Smooth muscle cell (in vitro differentiated cells): Measurements from ENCODE around the gene BRCC3. TPM values are rescaled to one million over a fixed set of nuclear protein-coding genes. Genes with fewer than 3 reads are reported as not detected.

Source experiments
- DNase-seq: peaks from one replicate; lab custom pipeline; 2025; ENCODE audit not compliant: unreplicated experiment; lab: John Stamatoyannopoulos, UW
- H2AFZ ChIP-seq: fragments of 200-600 bp; sonication (generic); 2 replicates; pipeline ENCODE4 v1.6.0; 2016; ENCODE audit warnings: antibody characterized with exemption, low read depth, mild to moderate bottlenecking
- H3F3A ChIP-seq: fragments of 200-600 bp; sonication (generic); 2 replicates; pipeline ENCODE4 v1.6.0; 2017; ENCODE audit warnings: antibody characterized with exemption, low read depth
- H3K27ac ChIP-seq: fragments of 200-600 bp; sonication (generic); 2 replicates; pipeline ENCODE4 v1.5.1; 2016; ENCODE audit warnings: low read depth, mild to moderate bottlenecking
- H3K27me3 ChIP-seq: fragments of 200-600 bp; sonication (generic); 2 replicates; pipeline ENCODE4 v1.6.1; 2016; ENCODE audit warnings: low read depth, mild to moderate bottlenecking
- H3K36me3 ChIP-seq: fragments of 200-600 bp; sonication (generic); 2 replicates; pipeline ENCODE4 v1.5.1; 2016; ENCODE audit warnings: low read depth
- H3K4me1 ChIP-seq: fragments of 200-600 bp; sonication (generic); 2 replicates; pipeline ENCODE4 v1.5.1; 2016; ENCODE audit warnings: low read depth
- H3K4me2 ChIP-seq: fragments of 200-600 bp; sonication (generic); 2 replicates; pipeline ENCODE4 v1.6.0; 2016; ENCODE audit warnings: mild to moderate bottlenecking
- H3K4me3 ChIP-seq: fragments of 200-600 bp; sonication (generic); 2 replicates; pipeline ENCODE4 v1.5.1; 2016; ENCODE audit warnings: mild to moderate bottlenecking
- H3K79me2 ChIP-seq: fragments of 200-600 bp; sonication (generic); 2 replicates; pipeline ENCODE4 v1.6.0; 2016; ENCODE audit warnings: low read depth, mild to moderate bottlenecking
- H3K9ac ChIP-seq: fragments of 200-600 bp; sonication (generic); 2 replicates; pipeline ENCODE4 v1.6.0; 2016; ENCODE audit warnings: low read depth
- H3K9me3 ChIP-seq: fragments of 200-600 bp; sonication (generic); replicated peaks from 2 replicates; pipeline ENCODE4 v1.5.1; 2016; ENCODE audit warnings: low read depth
- H4K20me1 ChIP-seq: fragments of 200-600 bp; sonication (generic); 2 replicates; pipeline ENCODE4 v1.6.0; 2016; ENCODE audit warnings: low read depth
- WGBS: methylation state at CpG from one replicate; pipeline ENCODE4 v1.1.7; 2016; ENCODE audit warnings: low lambda C conversion rate; 5-methylcytosine and 5-hydroxymethylcytosine counted together
- polyA plus RNA-seq: library from polyadenylated mRNA; unstranded; fragments of >200 nt; fragmentation: Nextera tagmentation; extraction: Ambion mirVana; gene quantifications from 2 replicates; pipeline ENCODE4 v1.2.1, GENCODE V29; 2016
- total RNA-seq: library from RNA; depleted of rRNA; stranded (reverse); fragments of >200 nt; gene quantifications from 2 replicates; pipeline ENCODE4 v1.2.3, GENCODE V29; 2014
- TF ChIP-seq, protein P1 (sequence below): fragments of 200-600 bp; sonication (generic); IDR thresholded peaks from 2 replicates; pipeline ENCODE4 v1.5.1; 2017; ENCODE audit warnings: borderline replicate concordance, mild to moderate bottlenecking, antibody characterized with exemption; ENCODE audit not compliant: insufficient read depth, poor library complexity, severe bottlenecking

Gene BRCC3
- total and polyA plus RNA-seq, 2 experiments from 2014 or later = 10.6 to 13.4 TPM

DNA sequence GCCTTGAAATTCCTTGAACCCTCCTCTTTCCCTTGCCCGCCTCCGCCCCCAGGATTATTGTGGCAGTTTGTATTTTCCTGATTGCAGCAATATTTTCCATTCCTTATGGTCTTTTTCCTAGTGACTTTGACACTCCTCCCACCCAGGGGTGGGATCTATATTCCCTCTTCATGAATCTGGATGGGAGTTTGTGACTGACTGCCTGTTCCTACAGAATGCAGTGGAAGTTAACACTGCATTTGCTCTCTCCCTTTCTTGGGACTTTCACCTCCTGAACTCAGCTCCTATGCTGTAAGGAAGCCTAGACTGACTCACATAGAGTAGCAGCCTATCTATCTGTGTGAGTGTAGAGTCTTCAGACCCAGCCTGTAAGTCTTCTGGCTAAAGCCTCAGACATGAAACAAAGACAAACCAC is 42.4 kb upstream of the BRCC3 start:
- 54% methylated on average over 2 of the region's 2 CpGs for WGBS
- H2AFZ ChIP-seq = no peak overlapping the region
- H3K4me2 ChIP-seq = peak overlapping the region; percentile 90
- H3F3A ChIP-seq = peaks cover 3% of the 10 kb centered on the region
- no peak overlapping the region for H3K9ac ChIP-seq
- H3K4me1 ChIP-seq = no peaks in the 10 kb centered on the region
- no peaks in the 10 kb centered on the region for H3K36me3 ChIP-seq
- no peaks in the 10 kb centered on the region for H4K20me1 ChIP-seq
- H3K27me3 ChIP-seq = no peaks in the 10 kb centered on the region
- no peak for DNase-seq
- H3K4me3 ChIP-seq = no peak overlapping the region
- no peaks in the 10 kb centered on the region for H3K9me3 ChIP-seq
- H3K27ac ChIP-seq = peak overlapping the region; percentile 99
- peaks cover 14% of the 10 kb centered on the region for H3K79me2 ChIP-seq
- TF ChIP-seq, protein P1, sequence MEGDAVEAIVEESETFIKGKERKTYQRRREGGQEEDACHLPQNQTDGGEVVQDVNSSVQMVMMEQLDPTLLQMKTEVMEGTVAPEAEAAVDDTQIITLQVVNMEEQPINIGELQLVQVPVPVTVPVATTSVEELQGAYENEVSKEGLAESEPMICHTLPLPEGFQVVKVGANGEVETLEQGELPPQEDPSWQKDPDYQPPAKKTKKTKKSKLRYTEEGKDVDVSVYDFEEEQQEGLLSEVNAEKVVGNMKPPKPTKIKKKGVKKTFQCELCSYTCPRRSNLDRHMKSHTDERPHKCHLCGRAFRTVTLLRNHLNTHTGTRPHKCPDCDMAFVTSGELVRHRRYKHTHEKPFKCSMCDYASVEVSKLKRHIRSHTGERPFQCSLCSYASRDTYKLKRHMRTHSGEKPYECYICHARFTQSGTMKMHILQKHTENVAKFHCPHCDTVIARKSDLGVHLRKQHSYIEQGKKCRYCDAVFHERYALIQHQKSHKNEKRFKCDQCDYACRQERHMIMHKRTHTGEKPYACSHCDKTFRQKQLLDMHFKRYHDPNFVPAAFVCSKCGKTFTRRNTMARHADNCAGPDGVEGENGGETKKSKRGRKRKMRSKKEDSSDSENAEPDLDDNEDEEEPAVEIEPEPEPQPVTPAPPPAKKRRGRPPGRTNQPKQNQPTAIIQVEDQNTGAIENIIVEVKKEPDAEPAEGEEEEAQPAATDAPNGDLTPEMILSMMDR = no peak

DNA sequence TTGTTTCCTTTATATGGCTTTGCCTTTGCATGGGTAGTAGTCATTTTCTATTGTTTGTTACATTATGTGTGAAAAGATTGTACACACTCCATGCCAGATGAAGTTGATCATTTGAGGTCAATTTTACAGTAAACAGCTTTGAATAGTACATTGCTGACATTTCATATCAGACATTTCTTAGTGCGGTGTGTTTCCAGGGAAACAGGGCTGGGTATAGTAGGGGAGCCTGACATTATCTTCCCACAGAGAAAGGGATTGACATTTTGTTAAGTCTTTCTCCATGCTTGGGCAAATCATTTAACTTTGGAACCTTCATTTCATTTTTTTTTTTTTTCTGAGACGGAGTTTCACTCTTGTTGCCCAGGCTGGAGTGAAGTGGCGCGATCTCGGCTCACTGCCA is 39.7 kb upstream of the BRCC3 start:
- H3K4me2 ChIP-seq = no peak overlapping the region
- H3K9me3 ChIP-seq = peaks cover 5% of the 10 kb centered on the region
- no peak overlapping the region for H2AFZ ChIP-seq
- H3K27ac ChIP-seq = no peak overlapping the region
- peaks cover 24% of the 10 kb centered on the region for H3K79me2 ChIP-seq
- peaks cover 5% of the 10 kb centered on the region for H3K36me3 ChIP-seq
- H3K9ac ChIP-seq = no peak overlapping the region
- no peaks in the 10 kb centered on the region for H4K20me1 ChIP-seq
- TF ChIP-seq, protein P1 = no peak
- WGBS = 91% methylated on average over 5 of the region's 5 CpGs
- H3F3A ChIP-seq = peaks cover 3% of the 10 kb centered on the region
- H3K27me3 ChIP-seq = no peaks in the 10 kb centered on the region
- no peak for DNase-seq
- no peak overlapping the region for H3K4me3 ChIP-seq
- H3K4me1 ChIP-seq = no peaks in the 10 kb centered on the region

DNA sequence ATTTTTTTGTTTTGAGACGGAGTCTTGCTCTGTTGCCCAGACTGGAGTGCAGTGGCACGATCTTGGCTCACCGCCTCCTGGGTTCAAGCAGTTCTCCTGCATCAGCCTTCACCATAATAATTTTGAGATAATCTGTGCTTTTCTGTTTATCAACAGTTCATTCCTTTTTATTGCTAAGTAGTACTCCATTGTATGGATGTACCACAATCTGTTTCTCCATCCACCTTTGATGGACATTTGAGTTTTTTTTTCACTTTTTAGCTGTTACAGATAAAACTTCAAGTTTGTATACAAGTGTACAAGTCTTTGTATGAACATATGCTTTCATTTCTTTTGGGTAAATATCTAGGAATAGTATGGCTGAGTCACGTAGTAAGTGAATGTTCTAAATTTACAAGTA is 35.6 kb upstream of the BRCC3 start:
- Histone ChIP-seq H3K4me3 (no peak overlapping the region), H3F3A (no peaks in the 10 kb centered on the region), H2AFZ (no peak overlapping the region), H3K27ac (no peak overlapping the region), H3K9me3 (peaks cover 5% of the 10 kb centered on the region), H3K36me3 (peaks cover 8% of the 10 kb centered on the region), H3K27me3 (no peaks in the 10 kb centered on the region), H3K9ac (no peak overlapping the region), H4K20me1 (no peaks in the 10 kb centered on the region), H3K4me2 (no peak overlapping the region), H3K4me1 (no peaks in the 10 kb centered on the region), H3K79me2 (peaks cover 21% of the 10 kb centered on the region)
- DNase-seq = no peak
- TF ChIP-seq, protein P1 = no peak
- 80% methylated on average over 4 of the region's 4 CpGs for WGBS

DNA sequence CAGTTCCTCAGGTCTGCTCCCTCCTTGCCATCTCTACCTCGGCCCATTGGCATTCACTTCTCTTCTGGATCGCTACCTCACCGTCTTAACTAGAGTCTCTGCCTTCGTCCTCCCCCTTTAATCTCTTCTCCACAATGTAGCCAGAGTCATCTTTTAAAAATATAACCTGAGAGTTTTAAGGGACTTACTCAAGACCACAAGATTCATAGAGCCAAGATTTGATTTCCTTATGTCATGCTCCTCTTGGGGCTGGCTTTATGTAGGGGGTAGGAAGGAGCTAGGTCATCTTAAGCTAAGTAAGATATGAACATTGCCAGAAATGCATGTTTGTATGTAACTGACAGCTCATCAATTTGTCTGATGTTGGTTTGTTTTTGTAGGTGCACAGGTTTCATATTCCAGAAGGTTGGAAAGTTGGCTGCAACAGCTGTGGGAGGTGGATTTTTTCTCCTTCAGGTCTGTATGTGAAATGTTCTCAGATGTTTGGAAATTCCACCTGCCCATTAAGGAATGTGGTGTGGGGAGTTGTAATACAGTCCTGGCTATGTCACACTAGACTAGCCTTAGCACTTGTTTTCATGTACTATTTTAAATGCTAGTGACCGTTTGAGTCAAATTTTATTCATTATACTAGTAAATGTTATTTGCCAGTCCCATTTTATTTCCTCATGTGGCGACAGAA is 25.0 kb upstream of the BRCC3 start:
- Histone ChIP-seq H3K27ac (no peak overlapping the region), H3K79me2 (peaks cover 4% of the 10 kb centered on the region), H3F3A (no peaks in the 10 kb centered on the region), H4K20me1 (no peaks in the 10 kb centered on the region), H3K4me3 (no peak overlapping the region), H3K4me2 (no peak overlapping the region), H3K27me3 (no peaks in the 10 kb centered on the region), H3K4me1 (no peaks in the 10 kb centered on the region), H2AFZ (no peak overlapping the region), H3K9ac (no peak overlapping the region), H3K9me3 (no peaks in the 10 kb centered on the region), H3K36me3 (no peaks in the 10 kb centered on the region)
- TF ChIP-seq, protein P1 = no peak
- DNase-seq = no peak
- WGBS = 77% methylated on average over 6 of the region's 6 CpGs
